ENCODE measurements around the gene FASTKD3.

DNA sequence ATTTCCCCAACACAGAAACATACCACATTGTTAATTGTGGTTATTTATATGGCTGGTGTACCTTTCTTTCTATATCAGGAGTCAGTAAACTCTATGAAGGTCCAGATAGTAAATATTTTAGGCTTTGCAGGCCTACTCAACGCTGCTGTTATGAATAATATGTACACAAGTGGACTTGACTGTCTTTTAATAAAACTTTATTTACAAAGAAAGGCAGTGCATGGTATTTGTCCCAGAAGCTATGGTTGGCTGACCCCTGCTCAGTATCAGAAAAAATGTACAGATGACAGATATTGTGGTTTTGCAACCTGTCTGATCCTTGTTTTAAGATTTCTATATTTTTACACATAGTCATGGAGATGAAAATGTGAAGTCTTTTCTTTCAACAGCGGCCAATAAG, 5.8 kb upstream of the FASTKD3 start:
- TF ChIP-seq, protein P1, sequence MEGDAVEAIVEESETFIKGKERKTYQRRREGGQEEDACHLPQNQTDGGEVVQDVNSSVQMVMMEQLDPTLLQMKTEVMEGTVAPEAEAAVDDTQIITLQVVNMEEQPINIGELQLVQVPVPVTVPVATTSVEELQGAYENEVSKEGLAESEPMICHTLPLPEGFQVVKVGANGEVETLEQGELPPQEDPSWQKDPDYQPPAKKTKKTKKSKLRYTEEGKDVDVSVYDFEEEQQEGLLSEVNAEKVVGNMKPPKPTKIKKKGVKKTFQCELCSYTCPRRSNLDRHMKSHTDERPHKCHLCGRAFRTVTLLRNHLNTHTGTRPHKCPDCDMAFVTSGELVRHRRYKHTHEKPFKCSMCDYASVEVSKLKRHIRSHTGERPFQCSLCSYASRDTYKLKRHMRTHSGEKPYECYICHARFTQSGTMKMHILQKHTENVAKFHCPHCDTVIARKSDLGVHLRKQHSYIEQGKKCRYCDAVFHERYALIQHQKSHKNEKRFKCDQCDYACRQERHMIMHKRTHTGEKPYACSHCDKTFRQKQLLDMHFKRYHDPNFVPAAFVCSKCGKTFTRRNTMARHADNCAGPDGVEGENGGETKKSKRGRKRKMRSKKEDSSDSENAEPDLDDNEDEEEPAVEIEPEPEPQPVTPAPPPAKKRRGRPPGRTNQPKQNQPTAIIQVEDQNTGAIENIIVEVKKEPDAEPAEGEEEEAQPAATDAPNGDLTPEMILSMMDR (IDR thresholded peaks at IDR 0.05) = no peak
- TF ChIP-seq EP300 (IDR thresholded peaks at IDR 0.05) (no peak), POLR2A (IDR thresholded peaks at IDR 0.05) (no peak)
